ENCODE results near the gene OR6Y1. TPM values are rescaled to one million over a fixed set of nuclear protein-coding genes. Genes with fewer than 3 reads are reported as not detected.

Gene OR6Y1
- total and polyA plus RNA-seq, 2 of the 13 experiments (the other 11 are each of a cell fraction or from before 2014, with no cell fraction given) = not detected

GRCh38 chr1:158537609-158538008, 16.6 kb downstream of the OR6Y1 start:
- 3% methylated on average over 2 of the region's 2 CpGs for WGBS (ENCODE audit: low lambda C conversion rate)
- no peak for DNase-seq (ENCODE audit: low spot score)
- Histone ChIP-seq H3K27ac (ENCODE audit: extremely low read length, insufficient read depth, low read length) (no peak overlapping the region), H3K36me3 (replicated peaks in 1 of 2; ENCODE audit: control insufficient read depth in 1 of 2, insufficient read depth in 2 of 2, low read length in 2 of 2) (no peaks in the 10 kb centered on the region), H3K27me3 (ENCODE audit: control insufficient read depth in 1 of 2, insufficient read depth in 2 of 2, low read length in 2 of 2) (no peaks in the 10 kb centered on the region), H3K4me1 (ENCODE audit: insufficient read depth, low read length) (no peaks in the 10 kb centered on the region), H3K9ac (ENCODE audit: insufficient read depth, low read depth, low read length) (no peak overlapping the region), H3K9me3 (ENCODE audit: low read length) (no peaks in the 10 kb centered on the region), H4K20me1 (ENCODE audit: insufficient read depth, low read length) (no peaks in the 10 kb centered on the region), H2AFZ (ENCODE audit: low read length) (no peak overlapping the region), H3K4me3 (replicated peaks in 1 of 3; ENCODE audit: insufficient read depth in 1 of 3, low read depth in 2 of 3, low read length in 3 of 3) (no peak overlapping the region), H3K79me2 (ENCODE audit: insufficient read depth, low read length) (no peaks in the 10 kb centered on the region), H3K4me2 (ENCODE audit: low read depth, low read length) (no peak overlapping the region)
- intact Hi-C loops (cut with micrococcal nuclease; ENCODE audit: unreplicated experiment) (no loop called here), in situ Hi-C loops (cut with HindIII; ENCODE audit: extremely low pct_ligation_motif_present, low pct_unique_long_range_greater_than_20kb) (no loop called here)
- no peak for FAIRE-seq
- ATAC-seq = no peak
- ChIA-PET CTCF (ENCODE audit: low intra/inter-chr PET ratio, low total read pairs) (no interaction called here), POLR2A (no interaction called here)
- no TSS peak for BruUV-seq (replicated peaks)
- TF ChIP-seq ZFYVE20 (CRISPR knock-in tag; IDR thresholded peaks at IDR 0.05; ENCODE audit: borderline replicate concordance, low read depth) (no peak), NRL (CRISPR knock-in tag; IDR thresholded peaks at IDR 0.05; ENCODE audit: borderline replicate concordance) (no peak), MZF1 (CRISPR knock-in tag; IDR thresholded peaks at IDR 0.05; ENCODE audit: borderline replicate concordance) (no peak), ZNF841 (CRISPR knock-in tag; IDR thresholded peaks at IDR 0.05; ENCODE audit: borderline replicate concordance) (no peak), ZBTB40 (IDR thresholded peaks at IDR 0.05) (no peak), ZBTB40 (CRISPR knock-in tag; IDR thresholded peaks at IDR 0.05) (no peak), PHF8 (CRISPR knock-in tag; IDR thresholded peaks at IDR 0.05) (no peak), ZNF235 (CRISPR knock-in tag; IDR thresholded peaks at IDR 0.05; ENCODE audit: borderline replicate concordance) (no peak), KLF11 (CRISPR knock-in tag; IDR thresholded peaks at IDR 0.05) (no peak), BHLHE40 (IDR thresholded peaks at IDR 0.05; ENCODE audit: low read length) (no peak), ATF7 (IDR thresholded peaks at IDR 0.05) (no peak), ATF7 (CRISPR knock-in tag; IDR thresholded peaks at IDR 0.05) (no peak), ZFY (CRISPR knock-in tag; IDR thresholded peaks at IDR 0.05) (no peak), FOXK2 (IDR thresholded peaks at IDR 0.05) (no peak), ZNF546 (CRISPR knock-in tag; conservative IDR thresholded peaks at IDR 0.05) (no peak)

Measured in HepG2 (cell line).